Right cardiac atrium (tissue), 5 donors: ENCODE measurements around the gene CD8A. TPM values are rescaled to one million over a fixed set of nuclear protein-coding genes. Genes with fewer than 3 reads are reported as not detected.

Source experiments
- ATAC-seq, 2 donors: fragments of 200-7000 bp; cut with Tn5 transposase; one replicate each; pipeline versions ENCODE4 v1.8.0 to v1.9.1; 2020; ENCODE audit warnings: moderate library complexity in 2 of 2, mild to moderate bottlenecking in 1 of 2
- DNase-seq, 3 donors: peaks; one replicate each; pipeline ENCODE4 v3.0.0-alpha.2; 2020
- H3K27ac ChIP-seq: one replicate; pipeline ENCODE4 v1.5.1; 2013; ENCODE audit warnings: mild to moderate bottlenecking, low read length, control low read depth, moderate library complexity
- H3K27me3 ChIP-seq: one replicate; pipeline ENCODE4 v1.6.1; 2013; ENCODE audit not compliant: control insufficient read depth, insufficient read depth
- H3K4me1 ChIP-seq: one replicate; pipeline ENCODE4 v1.6.1; 2013; ENCODE audit warnings: low read length; ENCODE audit not compliant: control insufficient read depth, insufficient read depth
- H3K4me3 ChIP-seq: one replicate; pipeline ENCODE4 v1.5.1; 2013; ENCODE audit warnings: low read length, control low read depth
- H3K9me3 ChIP-seq: one replicate; pipeline ENCODE4 v1.6.1; 2013; ENCODE audit warnings: low read length; ENCODE audit not compliant: control insufficient read depth
- WGBS: extraction: QIAGEN DNeasy Blood & Tissue Kit; methylation state at CpG from one replicate; pipeline ENCODE4 v1.1.7; 2013; 5-methylcytosine and 5-hydroxymethylcytosine counted together
- intact Hi-C, 4 donors: fragments of 100-400 bp; cut with DNase I; formaldehyde crosslinking; loops; one replicate each; pipeline versions ENCODE4 v1.11.0 to v1.14.0; 2022 to 2023
- polyA plus RNA-seq: library from polyadenylated mRNA; stranded (reverse); fragments of 200-250 nt; gene quantifications from one replicate; pipeline ENCODE4 v1.2.3, GENCODE V29; 2013
- total RNA-seq, 4 donors: library from RNA; stranded (reverse); fragmentation: NEBNext Ultra II Directional; extraction: Animal tissue kit (Norgen Biotek cat#: 25700); gene quantifications; one replicate each; pipeline ENCODE4 v1.2.1, GENCODE V29; 2021
- donor health status: healthy with polysubstance abuse.
- donor health status: DM: no; HTN: yes; CAD: no.
- donor health status: DM: no; HTN: no; CAD: no.
- donor health status: DM: no; HTN: yes; CAD: no; lungs with severe emphysema.
- donor health status: DM: yes; HTN: yes; CAD: no.

The CD8A gene
- total and polyA plus RNA-seq, 5 donors, result 0.71 to 2.0 (median 1.1) TPM

DNA sequence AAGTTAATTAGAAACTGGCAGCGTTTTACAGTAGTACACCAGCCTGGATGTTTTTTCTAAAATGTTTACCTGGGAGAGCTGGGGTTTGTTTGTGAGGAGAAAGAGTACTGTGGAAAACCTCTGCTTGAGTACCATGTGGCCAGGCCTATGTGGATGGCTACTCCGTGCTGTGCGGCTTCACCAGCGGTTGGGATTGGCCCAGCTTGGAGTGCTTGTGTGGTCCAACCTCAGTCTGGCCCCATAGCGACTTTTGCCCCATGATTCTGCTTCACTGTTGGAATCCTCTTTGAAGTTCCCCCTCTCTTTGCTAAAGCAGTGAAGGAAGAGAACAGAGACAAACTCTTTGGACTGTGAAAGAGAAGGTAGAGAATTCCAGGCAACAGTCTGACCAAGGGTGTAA is 15.9 kb downstream of the CD8A start:
- DNase-seq (no peak), ATAC-seq (no peak)
- Histone ChIP-seq H3K9me3 (no peaks in the 10 kb centered on the region), H3K27me3 (no peaks in the 10 kb centered on the region), H3K4me3 (no peak overlapping the region), H3K4me1 (peaks cover 3% of the 10 kb centered on the region), H3K27ac (no peak overlapping the region)
- WGBS, result 68% methylated on average over 5 of the region's 5 CpGs
- intact Hi-C loops, result no loop called here

DNA sequence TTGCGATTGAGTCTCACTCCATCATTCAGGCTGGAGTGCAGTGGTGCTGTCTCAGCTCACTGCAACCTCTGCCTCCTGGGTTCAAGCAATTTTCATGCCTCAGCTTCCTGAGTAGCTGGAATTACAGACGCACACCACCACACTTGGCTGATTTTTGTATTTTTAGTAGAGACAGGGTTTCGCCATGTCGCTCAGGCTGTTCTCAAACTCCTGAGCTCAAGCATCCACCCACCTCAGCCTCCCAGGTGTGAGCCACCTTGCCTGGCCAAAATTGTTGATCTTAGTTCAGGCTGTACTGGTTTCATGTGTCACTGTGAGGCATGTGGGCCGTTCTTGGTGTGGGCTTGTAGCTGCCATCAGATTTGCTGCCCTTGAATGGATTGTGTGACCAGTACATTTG is 18.1 kb downstream of the CD8A start:
- Histone ChIP-seq H3K27me3 (no peaks in the 10 kb centered on the region), H3K4me1 (peaks cover 4% of the 10 kb centered on the region), H3K9me3 (no peaks in the 10 kb centered on the region), H3K4me3 (no peak overlapping the region), H3K27ac (no peak overlapping the region)
- WGBS, result 73% methylated on average over 5 of the region's 5 CpGs
- no peak for DNase-seq
- intact Hi-C loops, result no loop called here
- no peak for ATAC-seq

DNA sequence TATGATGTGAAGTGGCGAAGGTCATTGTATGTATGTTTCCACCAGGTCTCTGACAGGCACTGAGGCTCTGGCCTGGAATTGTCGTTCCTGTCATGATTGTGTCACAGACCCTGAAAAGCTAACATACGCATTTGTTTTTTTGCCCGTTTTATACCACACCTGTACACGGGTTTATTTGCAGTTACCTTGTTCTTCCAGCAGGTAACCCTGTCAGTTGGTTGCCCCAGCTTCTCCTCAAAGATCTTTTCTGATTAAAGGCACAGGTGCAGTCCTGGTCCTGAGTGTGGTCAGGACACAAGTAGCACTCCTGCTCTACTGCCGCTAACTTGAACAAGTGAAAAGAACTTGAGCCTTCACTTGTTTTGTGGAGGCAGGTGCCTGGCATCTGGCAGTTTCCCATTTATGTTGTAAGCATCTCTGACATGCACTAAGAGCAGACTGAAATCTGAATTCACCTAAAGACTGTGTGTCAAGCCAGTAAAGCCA is 19.9 kb downstream of the CD8A start:
- Histone ChIP-seq H3K27ac (no peak overlapping the region), H3K27me3 (no peaks in the 10 kb centered on the region), H3K9me3 (no peaks in the 10 kb centered on the region), H3K4me3 (no peak overlapping the region), H3K4me1 (peaks cover 4% of the 10 kb centered on the region)
- 94% methylated on average over 6 of the region's 6 CpGs for WGBS
- intact Hi-C loops, result no loop called here
- ATAC-seq, result no peak
- DNase-seq, result no peak

DNA sequence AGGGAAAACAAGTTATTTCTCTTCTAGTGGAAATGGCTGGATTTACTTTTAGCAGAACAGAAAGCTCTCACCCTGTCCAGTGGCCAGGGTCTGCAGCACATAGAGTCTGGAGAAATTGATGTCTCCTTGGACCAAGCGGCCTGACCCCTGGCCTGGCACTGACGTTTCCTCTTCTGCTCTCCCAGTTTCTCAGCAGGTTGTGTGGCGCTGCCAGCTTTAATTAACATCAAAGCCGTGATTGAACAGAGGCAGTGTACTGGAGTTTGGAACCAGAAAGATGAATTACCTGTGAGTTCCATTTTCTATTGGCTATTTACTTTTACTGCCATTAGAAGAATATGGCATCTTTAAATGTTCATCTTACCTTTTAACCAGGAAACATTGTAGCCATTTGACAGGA is 20.9 kb downstream of the CD8A start:
- WGBS, result 83% methylated on average over 4 of the region's 4 CpGs

DNA sequence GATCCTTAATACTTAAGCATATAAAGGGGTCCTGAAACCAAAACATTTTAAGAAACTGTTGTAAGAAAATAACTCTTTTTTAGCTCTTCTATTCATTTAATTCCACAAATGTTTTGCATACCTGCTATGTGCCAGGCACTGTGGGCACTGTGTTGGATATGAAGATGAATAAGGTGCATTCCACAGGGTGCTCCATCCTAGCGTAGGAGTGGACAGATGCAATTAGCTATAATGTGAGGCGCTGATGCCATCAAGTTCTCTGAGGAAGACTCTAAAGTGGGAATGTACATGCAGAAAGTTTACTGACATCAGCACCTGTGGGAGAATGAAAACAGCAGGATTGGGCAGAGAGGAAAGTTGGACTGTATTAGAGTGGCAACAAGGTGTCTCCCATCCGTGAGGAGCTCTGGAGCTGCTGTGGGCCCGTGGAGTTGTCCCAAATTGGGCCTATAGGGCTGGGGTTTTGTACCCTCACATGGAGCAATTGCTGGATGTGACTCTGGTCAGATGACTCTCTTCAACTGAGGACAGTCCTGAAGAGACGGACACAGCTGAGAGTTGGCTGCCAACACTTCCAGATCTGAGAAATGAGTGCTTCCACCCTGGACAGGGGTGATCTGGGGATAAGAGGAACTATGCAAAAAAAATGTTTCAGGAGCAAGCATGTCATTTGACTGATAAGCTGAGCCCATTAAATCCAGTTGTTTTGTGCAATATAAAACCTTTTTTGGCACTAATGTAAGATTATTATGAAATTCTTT is 22.3 kb downstream of the CD8A start:
- no peaks in the 10 kb centered on the region for H3K9me3 ChIP-seq
- ATAC-seq (peak; percentile 47 to 83), DNase-seq (no peak)
- peak overlapping the region; percentile 21 for H3K27ac ChIP-seq
- intact Hi-C loops, result no loop called here
- no peaks in the 10 kb centered on the region for H3K27me3 ChIP-seq
- WGBS, result 61% methylated on average over 5 of the region's 5 CpGs
- H3K4me1 ChIP-seq, result peaks cover 4% of the 10 kb centered on the region
- no peak overlapping the region for H3K4me3 ChIP-seq

More for the DNA sequence above, 20.9 kb downstream of the CD8A start:
- H3K4me1 ChIP-seq, result peaks cover 4% of the 10 kb centered on the region
- no peak overlapping the region for H3K27ac ChIP-seq
- H3K9me3 ChIP-seq, result no peaks in the 10 kb centered on the region
- intact Hi-C loops, result no loop called here
- no peak for DNase-seq
- no peak overlapping the region for H3K4me3 ChIP-seq
- no peaks in the 10 kb centered on the region for H3K27me3 ChIP-seq
- ATAC-seq, result no peak

DNA sequence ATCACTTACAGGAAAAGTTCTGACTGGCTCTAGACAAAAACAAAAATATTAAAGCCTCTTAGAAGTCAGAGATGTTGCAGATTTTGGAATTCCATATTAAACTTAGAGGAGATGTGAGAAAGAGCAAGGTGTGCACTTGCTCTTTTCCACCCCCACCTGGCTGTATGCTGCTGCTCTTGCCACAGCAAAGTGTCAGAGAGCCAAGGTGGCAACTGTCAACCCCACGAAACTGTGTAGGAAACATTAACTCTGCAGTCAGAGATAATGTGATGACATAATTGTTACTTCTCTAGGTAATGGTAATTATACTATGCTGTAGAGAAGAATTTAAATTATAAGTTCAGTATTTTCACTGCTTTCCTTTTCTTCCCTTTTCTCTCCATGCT is 25.4 kb downstream of the CD8A start:
- H3K4me1 ChIP-seq, result peaks cover 5% of the 10 kb centered on the region
- intact Hi-C loops, result no loop called here

DNA sequence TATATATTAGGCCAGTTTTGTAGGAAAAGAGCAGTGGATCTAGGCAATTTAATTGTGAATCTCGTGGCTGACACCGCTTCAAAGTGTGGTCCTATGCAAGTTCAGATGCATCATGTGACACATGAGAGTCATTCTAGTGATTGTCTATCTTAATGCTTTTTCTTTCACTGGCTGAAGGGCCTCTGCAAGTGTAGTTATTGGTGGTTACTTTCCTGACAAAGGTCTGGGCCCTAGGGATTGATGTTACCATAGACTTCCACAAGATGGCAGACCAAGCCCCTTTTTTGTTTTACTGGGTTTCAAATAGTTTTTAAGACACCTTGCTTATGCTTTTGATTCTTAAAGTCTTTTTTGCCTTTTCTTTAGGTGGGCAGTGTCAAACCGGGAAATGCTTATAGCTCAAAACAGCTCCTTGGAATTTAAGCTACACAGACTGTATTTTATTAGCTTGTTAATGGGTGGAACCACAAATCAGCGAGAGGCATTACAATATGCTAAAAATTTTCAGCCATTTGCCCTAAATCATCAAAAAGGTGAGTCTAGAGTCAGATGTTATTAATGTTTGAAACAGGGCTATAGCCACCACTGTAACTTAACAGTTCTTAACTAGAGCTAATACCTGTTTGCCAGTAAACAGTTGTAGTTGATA is 25.9 kb downstream of the CD8A start:
- ATAC-seq (peak; percentile 41 to 59), DNase-seq (no peak)
- intact Hi-C loops, result no loop called here
- no peak overlapping the region for H3K27ac ChIP-seq
- 66% methylated on average over 4 of the region's 4 CpGs for WGBS
- no peaks in the 10 kb centered on the region for H3K27me3 ChIP-seq
- H3K4me1 ChIP-seq, result peaks cover 5% of the 10 kb centered on the region
- no peak overlapping the region for H3K4me3 ChIP-seq
- H3K9me3 ChIP-seq, result no peaks in the 10 kb centered on the region

More for the DNA sequence above, 25.4 kb downstream of the CD8A start:
- H3K4me3 ChIP-seq, result no peak overlapping the region
- H3K9me3 ChIP-seq, result no peaks in the 10 kb centered on the region
- H3K27me3 ChIP-seq, result no peaks in the 10 kb centered on the region
- DNase-seq (no peak), ATAC-seq (no peak)
- no peak overlapping the region for H3K27ac ChIP-seq
- WGBS, result 56% methylated on average over 1 of the region's 1 CpG

DNA sequence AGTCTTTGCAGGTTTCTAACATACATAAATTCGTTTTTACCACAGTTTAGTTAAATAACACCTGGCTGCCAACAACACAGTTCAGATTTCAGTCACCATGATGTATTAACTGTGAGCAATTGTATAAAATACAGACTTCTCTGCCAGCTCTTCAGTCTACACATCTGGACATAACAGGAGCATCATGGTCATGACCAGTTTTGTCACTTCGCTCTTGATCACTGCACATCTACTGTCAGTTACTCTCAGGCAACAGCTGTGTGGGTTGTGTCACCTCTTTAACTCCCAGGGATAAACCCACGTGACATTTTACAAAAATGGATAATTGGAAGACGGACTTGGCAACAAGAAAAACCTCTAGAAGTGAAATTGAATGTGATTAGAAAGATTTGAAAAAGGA is 30.3 kb downstream of the CD8A start:
- 80% methylated on average over 4 of the region's 4 CpGs for WGBS
- intact Hi-C loops, result no loop called here
- DNase-seq, result no peak
- H3K27ac ChIP-seq, result no peak overlapping the region
- no peaks in the 10 kb centered on the region for H3K27me3 ChIP-seq
- ATAC-seq, result no peak
- no peaks in the 10 kb centered on the region for H3K9me3 ChIP-seq
- H3K4me3 ChIP-seq, result no peak overlapping the region
- H3K4me1 ChIP-seq, result peaks cover 2% of the 10 kb centered on the region

DNA sequence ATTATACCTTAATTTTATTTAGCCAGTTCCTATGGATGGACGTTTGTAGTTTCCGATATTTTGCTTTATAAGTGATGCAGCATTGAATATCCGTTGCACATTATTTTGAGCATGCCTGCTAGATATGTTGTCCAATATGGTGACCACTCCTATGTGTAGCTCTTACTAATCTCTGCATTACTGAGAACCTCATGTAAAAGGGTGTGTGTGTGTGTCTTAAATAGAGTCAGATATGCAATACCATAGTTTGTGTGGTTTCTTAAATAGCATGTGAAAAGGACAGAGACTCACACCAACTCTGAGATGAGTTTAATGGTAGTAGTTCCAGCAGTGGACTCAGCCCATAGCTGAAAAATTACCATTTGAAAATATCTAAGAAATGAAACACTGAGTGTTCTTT is 32.3 kb downstream of the CD8A start:
- H3K27ac ChIP-seq, result no peak overlapping the region
- intact Hi-C loops, result no loop called here
- DNase-seq (no peak), ATAC-seq (no peak)
- H3K9me3 ChIP-seq, result no peaks in the 10 kb centered on the region
- H3K4me3 ChIP-seq, result no peak overlapping the region
- peaks cover 2% of the 10 kb centered on the region for H3K4me1 ChIP-seq
- H3K27me3 ChIP-seq, result no peaks in the 10 kb centered on the region
- WGBS, result 93% methylated on average over 3 of the region's 3 CpGs

DNA sequence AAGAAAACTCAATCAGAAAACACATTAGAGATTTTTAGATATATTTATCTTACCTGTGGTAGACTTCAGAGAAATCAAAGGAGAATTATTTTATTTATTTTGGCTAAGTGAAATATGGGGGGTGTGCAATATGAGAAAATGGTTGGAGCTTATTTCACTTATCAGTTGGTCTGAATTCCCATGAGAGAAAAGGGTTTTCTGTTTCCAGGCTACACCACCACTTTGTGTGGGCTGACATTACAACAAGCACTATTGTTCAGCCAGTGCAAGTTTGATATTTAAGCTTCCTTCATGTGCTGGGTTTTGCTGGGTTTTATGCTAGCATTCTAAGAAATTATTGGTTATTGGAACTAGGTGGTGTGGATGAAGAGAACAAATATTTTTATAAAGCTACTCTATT is 37.1 kb downstream of the CD8A start:
- ATAC-seq, result no peak
- intact Hi-C loops, result no loop called here

DNA sequence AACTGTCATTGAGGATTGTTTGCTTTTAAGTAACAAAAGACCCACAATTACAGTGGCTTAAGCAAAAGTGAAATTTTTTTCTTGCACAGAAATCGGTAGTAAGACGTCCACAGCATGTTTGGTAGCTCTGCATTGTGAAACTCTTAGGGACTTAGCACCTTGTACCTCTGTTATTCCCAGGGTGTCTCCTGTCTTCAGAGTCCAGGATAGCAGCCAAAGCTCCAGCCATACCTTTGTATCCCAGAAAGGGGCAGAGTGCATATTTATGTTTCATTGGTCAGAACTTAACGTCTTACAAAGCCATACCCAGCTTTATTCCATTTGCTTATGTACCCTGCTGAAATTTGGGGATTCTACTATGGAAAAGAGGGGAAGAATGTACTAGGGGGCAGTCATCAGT is 37.8 kb downstream of the CD8A start:
- Histone ChIP-seq H3K4me3 (no peak overlapping the region), H3K9me3 (no peaks in the 10 kb centered on the region), H3K4me1 (no peaks in the 10 kb centered on the region), H3K27me3 (no peaks in the 10 kb centered on the region), H3K27ac (no peak overlapping the region)
- intact Hi-C loops, result no loop called here
- WGBS, result 97% methylated on average over 3 of the region's 3 CpGs
- ATAC-seq (no peak), DNase-seq (no peak)

More for the DNA sequence above, 37.1 kb downstream of the CD8A start:
- no peaks in the 10 kb centered on the region for H3K27me3 ChIP-seq
- H3K4me3 ChIP-seq, result no peak overlapping the region
- no peak for DNase-seq
- no peak overlapping the region for H3K27ac ChIP-seq
- H3K9me3 ChIP-seq, result no peaks in the 10 kb centered on the region
- H3K4me1 ChIP-seq, result no peaks in the 10 kb centered on the region
